Panc1 (cell line): ENCODE measurements around the gene APEX1. TPM values are rescaled to one million over a fixed set of nuclear protein-coding genes. Genes with fewer than 3 reads are reported as not detected.

Source experiments
- ATAC-seq: fragments of 200-7000 bp; cut with Tn5 transposase; 2 replicates; pipeline ENCODE4 v1.9.1; 2020; ENCODE audit warnings: mild to moderate bottlenecking, moderate library complexity
- BruUV-seq: library from RNA; stranded (reverse); fragments of 400-500 nt; replicated peaks from 2 replicates; lab custom pipeline; 2021; lab: Mats Ljungman, UMichigan
- CTCF ChIA-PET: fragments of 300-600 bp; sonication (Branson Sonifier 250); formaldehyde crosslinking; loops from one replicate; lab custom pipeline; 2022; ENCODE audit warnings: antibody characterized with exemption; lab: Charles Lee
- POLR2A ChIA-PET: fragments of 300-600 bp; sonication (Branson Sonifier 250); formaldehyde crosslinking; loops from one replicate; lab custom pipeline; 2022; ENCODE audit warnings: antibody characterized with exemption; lab: Charles Lee
- DNase-seq: peaks from one replicate; pipeline ENCODE4 v3.0.0-alpha.2; 2010; ENCODE audit warnings: low read depth, low spot score
- H3K27ac ChIP-seq: 2 replicates; pipeline ENCODE4 v1.5.1; 2011; ENCODE audit warnings: mild to moderate bottlenecking, low read length, inconsistent platforms
- H3K27me3 ChIP-seq: fragments of 200-500 bp; sonication (Bioruptor generic); 2 replicates; pipeline ENCODE4 v1.6.0; 2014; ENCODE audit warnings: low read length, inconsistent platforms; ENCODE audit not compliant: control insufficient read depth, insufficient read depth
- H3K36me3 ChIP-seq: fragments of 200-500 bp; sonication (Bioruptor generic); 2 replicates; pipeline ENCODE4 v1.5.1; 2014; ENCODE audit warnings: inconsistent platforms, mild to moderate bottlenecking, low read length, moderate library complexity; ENCODE audit not compliant: control insufficient read depth, insufficient read depth
- H3K4me1 ChIP-seq: 2 replicates; pipeline ENCODE4 v1.5.1; 2011; ENCODE audit warnings: inconsistent platforms, mild to moderate bottlenecking, low read length, moderate library complexity; ENCODE audit not compliant: control insufficient read depth, insufficient read depth
- H3K4me3 ChIP-seq, 2 experiments: 2 replicates each; pipeline ENCODE4 v1.5.1; 2011 to 2012; ENCODE audit warnings: low read depth in 2 of 2, low read length in 2 of 2, mild to moderate bottlenecking in 2 of 2, inconsistent platforms in 1 of 2, moderate library complexity in 1 of 2
- H3K9me3 ChIP-seq: fragments of 200-500 bp; sonication (Bioruptor generic); 2 replicates; pipeline ENCODE4 v1.5.1; 2014; ENCODE audit warnings: low read depth, mild to moderate bottlenecking, inconsistent platforms, low read length, moderate library complexity; ENCODE audit not compliant: control insufficient read depth, insufficient read depth
- POLR2AphosphoS5 ChIP-seq: IDR thresholded peaks from 2 replicates; pipeline ENCODE4 v1.6.1; 2012; ENCODE audit warnings: mild to moderate bottlenecking, low read depth, low read length, moderate library complexity
- SIN3A ChIP-seq: IDR thresholded peaks from 2 replicates; pipeline ENCODE4 v1.6.1; 2012; ENCODE audit warnings: low read depth, mild to moderate bottlenecking, low read length, moderate library complexity, borderline replicate concordance; ENCODE audit not compliant: insufficient read depth
- TCF7L2 ChIP-seq: IDR thresholded peaks from 2 replicates; pipeline ENCODE4 v1.6.1; 2011; ENCODE audit warnings: mild to moderate bottlenecking, low read depth, low read length, inconsistent platforms
- in situ Hi-C: cut with HindIII; loops from 2 replicates; pipeline ENCODE4 v1.10.0; 2016; ENCODE audit warnings: low sequenced_read_pairs, low pct_unique_long_range_greater_than_20kb
- intact Hi-C: fragments of 100-400 bp; cut with micrococcal nuclease; formaldehyde crosslinking; loops from one replicate; pipeline ENCODE4 v1.10.0; 2022; ENCODE audit not compliant: unreplicated experiment
- total RNA-seq: library from RNA; stranded (reverse); gene quantifications from one replicate; pipeline ENCODE4 v1.2.1, GENCODE V29; 2021; ENCODE audit not compliant: unreplicated experiment
- TF ChIP-seq, protein P1 (sequence below), 2 experiments: IDR thresholded peaks; 2 replicates each; pipeline ENCODE4 v1.6.1; 2011 to 2012; ENCODE audit warnings: low read depth in 2 of 2, control low read depth in 1 of 2, low read length in 1 of 2, mild to moderate bottlenecking in 1 of 2, moderate library complexity in 1 of 2; ENCODE audit not compliant: insufficient read depth in 1 of 2
- TF ChIP-seq, protein P2 (sequence below): fragments of 450-650 bp; IDR thresholded peaks from 2 replicates; pipeline ENCODE4 v1.5.1; 2017; ENCODE audit warnings: mild to moderate bottlenecking

The APEX1 gene
- total RNA-seq, 1 experiment from 2014 or later, result 163 TPM

DNA sequence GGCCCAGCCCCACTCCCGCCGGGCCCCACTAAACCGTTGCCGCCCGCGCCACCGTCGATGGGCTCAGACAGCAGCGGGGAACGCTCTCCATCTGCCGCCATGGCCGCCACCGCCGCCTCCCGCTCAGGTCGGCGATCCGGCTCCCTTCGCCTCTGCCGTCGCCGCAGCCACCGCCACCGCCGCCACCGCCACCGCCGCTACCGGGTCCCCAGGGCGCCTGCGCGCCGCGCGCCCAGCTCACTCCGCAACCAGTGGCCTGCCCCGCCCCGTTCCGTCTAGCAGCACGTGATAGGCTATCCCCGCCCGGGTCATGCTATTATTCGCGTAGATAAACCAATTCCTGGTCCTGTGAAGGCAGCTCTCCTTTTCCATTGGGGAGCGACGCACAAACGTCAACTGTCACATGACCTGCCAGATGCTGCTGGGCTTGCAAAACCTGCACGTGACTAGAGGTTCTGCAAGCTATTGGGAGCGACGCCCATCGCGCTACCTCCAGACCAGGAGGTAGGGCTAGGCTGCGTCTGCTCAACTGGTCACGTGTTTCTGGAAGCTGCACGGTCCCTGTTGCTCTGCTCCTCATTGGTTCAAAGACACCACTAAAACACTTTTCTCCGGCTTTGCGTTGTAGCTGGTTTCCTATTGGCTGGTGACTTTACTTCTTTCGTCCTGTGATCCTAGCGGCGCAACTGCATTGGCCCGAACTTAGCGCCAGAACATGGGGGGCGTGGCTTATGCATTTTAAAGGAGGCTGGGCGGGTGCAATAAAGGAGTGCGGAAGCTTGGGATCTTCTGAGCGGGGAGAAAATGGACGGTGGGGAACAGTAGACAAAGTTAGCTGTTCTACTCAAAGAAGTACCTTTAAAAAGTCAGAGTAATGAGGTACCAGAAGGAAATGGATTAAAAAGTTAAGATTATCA is 6.5 kb downstream of the APEX1 start, which contains the start of gene PIP4P1:
TSS of gene PIP4P1 (minus strand) at position 210 of the 917 bp plus-strand sequence. CDS start at position 101, 109 bp downstream.
- DNase-seq (peak; percentile 98), ATAC-seq (peak; percentile 95)
- Histone ChIP-seq H3K4me1 (peaks cover 34% of the 10 kb centered on the region), H3K27ac (peak within 1 kb of the TSS; percentile 91), H3K27me3 (no peaks in the 10 kb centered on the region), H3K9me3 (no peaks in the 10 kb centered on the region), H3K36me3 (peaks cover 4% of the 10 kb centered on the region; the same call in 1 of the 2 replicates), H3K4me3 (peak within 1 kb of the TSS; percentile 82 to 91)
- TF ChIP-seq, protein P1, sequence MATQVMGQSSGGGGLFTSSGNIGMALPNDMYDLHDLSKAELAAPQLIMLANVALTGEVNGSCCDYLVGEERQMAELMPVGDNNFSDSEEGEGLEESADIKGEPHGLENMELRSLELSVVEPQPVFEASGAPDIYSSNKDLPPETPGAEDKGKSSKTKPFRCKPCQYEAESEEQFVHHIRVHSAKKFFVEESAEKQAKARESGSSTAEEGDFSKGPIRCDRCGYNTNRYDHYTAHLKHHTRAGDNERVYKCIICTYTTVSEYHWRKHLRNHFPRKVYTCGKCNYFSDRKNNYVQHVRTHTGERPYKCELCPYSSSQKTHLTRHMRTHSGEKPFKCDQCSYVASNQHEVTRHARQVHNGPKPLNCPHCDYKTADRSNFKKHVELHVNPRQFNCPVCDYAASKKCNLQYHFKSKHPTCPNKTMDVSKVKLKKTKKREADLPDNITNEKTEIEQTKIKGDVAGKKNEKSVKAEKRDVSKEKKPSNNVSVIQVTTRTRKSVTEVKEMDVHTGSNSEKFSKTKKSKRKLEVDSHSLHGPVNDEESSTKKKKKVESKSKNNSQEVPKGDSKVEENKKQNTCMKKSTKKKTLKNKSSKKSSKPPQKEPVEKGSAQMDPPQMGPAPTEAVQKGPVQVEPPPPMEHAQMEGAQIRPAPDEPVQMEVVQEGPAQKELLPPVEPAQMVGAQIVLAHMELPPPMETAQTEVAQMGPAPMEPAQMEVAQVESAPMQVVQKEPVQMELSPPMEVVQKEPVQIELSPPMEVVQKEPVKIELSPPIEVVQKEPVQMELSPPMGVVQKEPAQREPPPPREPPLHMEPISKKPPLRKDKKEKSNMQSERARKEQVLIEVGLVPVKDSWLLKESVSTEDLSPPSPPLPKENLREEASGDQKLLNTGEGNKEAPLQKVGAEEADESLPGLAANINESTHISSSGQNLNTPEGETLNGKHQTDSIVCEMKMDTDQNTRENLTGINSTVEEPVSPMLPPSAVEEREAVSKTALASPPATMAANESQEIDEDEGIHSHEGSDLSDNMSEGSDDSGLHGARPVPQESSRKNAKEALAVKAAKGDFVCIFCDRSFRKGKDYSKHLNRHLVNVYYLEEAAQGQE (IDR thresholded peaks at IDR 0.05; ENCODE audit: insufficient read depth in 1 of 2, low read depth in 2 of 2, low read length in 1 of 2), result no peak
- TF ChIP-seq SIN3A (0 out of 2 replicates have a peak, but pooled peaks have one; percentile 54), POLR2AphosphoS5 (peak; percentile 67), TCF7L2 (no peak; the same call in 1 of the 2 replicates)
- TF ChIP-seq, protein P2, sequence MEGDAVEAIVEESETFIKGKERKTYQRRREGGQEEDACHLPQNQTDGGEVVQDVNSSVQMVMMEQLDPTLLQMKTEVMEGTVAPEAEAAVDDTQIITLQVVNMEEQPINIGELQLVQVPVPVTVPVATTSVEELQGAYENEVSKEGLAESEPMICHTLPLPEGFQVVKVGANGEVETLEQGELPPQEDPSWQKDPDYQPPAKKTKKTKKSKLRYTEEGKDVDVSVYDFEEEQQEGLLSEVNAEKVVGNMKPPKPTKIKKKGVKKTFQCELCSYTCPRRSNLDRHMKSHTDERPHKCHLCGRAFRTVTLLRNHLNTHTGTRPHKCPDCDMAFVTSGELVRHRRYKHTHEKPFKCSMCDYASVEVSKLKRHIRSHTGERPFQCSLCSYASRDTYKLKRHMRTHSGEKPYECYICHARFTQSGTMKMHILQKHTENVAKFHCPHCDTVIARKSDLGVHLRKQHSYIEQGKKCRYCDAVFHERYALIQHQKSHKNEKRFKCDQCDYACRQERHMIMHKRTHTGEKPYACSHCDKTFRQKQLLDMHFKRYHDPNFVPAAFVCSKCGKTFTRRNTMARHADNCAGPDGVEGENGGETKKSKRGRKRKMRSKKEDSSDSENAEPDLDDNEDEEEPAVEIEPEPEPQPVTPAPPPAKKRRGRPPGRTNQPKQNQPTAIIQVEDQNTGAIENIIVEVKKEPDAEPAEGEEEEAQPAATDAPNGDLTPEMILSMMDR, result no peak
- POLR2A ChIA-PET, result interaction anchor here (1.1 to 1.2 kb wide), 2 partner anchors 8 to 118 kb away, joined by 4 to 5 read pairs; partner anchors contain the start of genes PARP2 and PNP
- in situ Hi-C loops, result no loop called here
- CTCF ChIA-PET, result interaction anchor here (0.5 to 0.8 kb wide), 3 partner anchors 145 to 817 kb away, joined by 3 to 4 read pairs (median 4); no protein-coding TSS in a partner anchor
- intact Hi-C loops, result no loop called here
- no TSS peak for BruUV-seq

DNA sequence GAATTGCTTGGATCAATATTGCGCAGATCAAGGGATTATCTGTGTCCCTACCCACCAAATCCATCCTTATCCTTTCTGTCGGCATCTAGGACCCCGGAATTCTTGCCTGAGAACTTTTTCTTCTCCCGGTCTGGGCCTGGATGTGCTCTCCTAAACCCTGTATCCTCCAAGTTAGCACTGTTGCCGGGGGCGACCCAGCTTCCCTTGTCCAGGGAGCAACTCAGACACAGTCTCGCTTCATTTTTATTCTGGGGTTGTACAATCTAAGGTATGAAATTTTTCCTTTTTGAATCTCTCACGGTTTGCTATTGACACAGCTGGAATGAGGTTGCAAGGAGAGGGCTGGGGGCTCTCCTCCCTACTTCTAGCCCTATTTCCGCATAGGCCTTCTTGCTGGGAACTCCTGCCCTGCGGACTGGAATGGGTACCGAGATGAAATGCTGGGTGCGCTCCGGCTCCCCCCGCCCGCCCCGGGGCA is 13.8 kb downstream of the APEX1 start:
- POLR2A ChIA-PET, result no interaction called here
- Histone ChIP-seq H3K4me1 (peaks cover 3% of the 10 kb centered on the region), H3K36me3 (peaks cover 4% of the 10 kb centered on the region), H3K27ac (peak overlapping the region; percentile 74), H3K4me3 (peak overlapping the region; percentile 82 to 96), H3K27me3 (no peaks in the 10 kb centered on the region), H3K9me3 (no peaks in the 10 kb centered on the region)
- in situ Hi-C loops, result no loop called here
- no peak for TF ChIP-seq TCF7L2
- TF ChIP-seq, protein P2, result no peak
- no TSS peak for BruUV-seq
- peak; percentile 27 for ATAC-seq
- intact Hi-C loops, result no loop called here
- CTCF ChIA-PET, result no interaction called here
- no peak for DNase-seq
